ENCODE measurements around the gene TLR2. TPM values are rescaled to one million over a fixed set of nuclear protein-coding genes. Genes with fewer than 3 reads are reported as not detected.

TLR2 gene
- total RNA-seq, 1 experiment from 2014 or later: 1.7 TPM

DNA sequence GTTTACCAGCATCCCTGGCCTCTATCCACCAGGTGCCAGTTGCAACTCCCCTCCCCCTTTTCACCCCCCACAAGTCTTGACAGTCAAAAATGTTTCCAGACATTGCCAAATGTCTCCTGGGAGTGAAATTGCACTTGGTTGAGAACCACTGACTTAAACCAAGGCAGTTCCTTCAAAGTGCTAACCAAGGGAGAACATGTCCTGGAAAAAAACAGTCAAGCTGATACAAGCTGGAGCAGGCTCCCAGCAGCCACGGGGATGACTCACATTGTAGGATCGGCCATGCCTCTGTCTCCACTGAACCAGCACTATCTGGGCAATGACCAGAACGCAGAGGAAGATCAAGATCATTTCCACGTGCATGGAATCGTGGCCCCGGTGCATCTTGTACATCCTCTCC lies 64.3 kb downstream of the TLR2 start:
- no peak for ATAC-seq
- Mint-ChIP-seq H3K9me3 (no peaks in the 10 kb centered on the region), H3K27ac (no peak overlapping the region), H3K4me1 (no peaks in the 10 kb centered on the region), H3K4me3 (no peak overlapping the region), H3K27me3 (ENCODE audit: low read depth) (no peaks in the 10 kb centered on the region), H3K36me3 (peaks cover 7% of the 10 kb centered on the region)
- TF ChIP-seq MYBL2 (CRISPR knock-in tag; IDR thresholded peaks at IDR 0.05): no peak
- no peak for TF ChIP-seq KAT7 (CRISPR knock-in tag; IDR thresholded peaks at IDR 0.05; ENCODE audit: borderline replicate concordance)
- TF ChIP-seq ZNF416 (CRISPR knock-in tag; IDR thresholded peaks at IDR 0.05): no peak
- no peak for TF ChIP-seq ZNF671 (CRISPR knock-in tag; IDR thresholded peaks at IDR 0.05)
- no peak for TF ChIP-seq CREM (CRISPR knock-in tag; IDR thresholded peaks at IDR 0.05)
- TF ChIP-seq GRHL2 (CRISPR knock-in tag; IDR thresholded peaks at IDR 0.05; ENCODE audit: insufficient replicate concordance, severe bottlenecking): no peak
- TF ChIP-seq TCF7 (CRISPR knock-in tag; IDR thresholded peaks at IDR 0.05; ENCODE audit: low read depth): no peak
- TF ChIP-seq, protein P1, sequence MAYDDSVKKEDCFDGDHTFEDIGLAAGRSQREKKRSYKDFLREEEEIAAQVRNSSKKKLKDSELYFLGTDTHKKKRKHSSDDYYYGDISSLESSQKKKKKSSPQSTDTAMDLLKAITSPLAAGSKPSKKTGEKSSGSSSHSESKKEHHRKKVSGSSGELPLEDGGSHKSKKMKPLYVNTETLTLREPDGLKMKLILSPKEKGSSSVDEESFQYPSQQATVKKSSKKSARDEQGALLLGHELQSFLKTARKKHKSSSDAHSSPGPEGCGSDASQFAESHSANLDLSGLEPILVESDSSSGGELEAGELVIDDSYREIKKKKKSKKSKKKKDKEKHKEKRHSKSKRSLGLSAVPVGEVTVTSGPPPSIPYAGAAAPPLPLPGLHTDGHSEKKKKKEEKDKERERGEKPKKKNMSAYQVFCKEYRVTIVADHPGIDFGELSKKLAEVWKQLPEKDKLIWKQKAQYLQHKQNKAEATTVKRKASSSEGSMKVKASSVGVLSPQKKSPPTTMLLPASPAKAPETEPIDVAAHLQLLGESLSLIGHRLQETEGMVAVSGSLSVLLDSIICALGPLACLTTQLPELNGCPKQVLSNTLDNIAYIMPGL (CRISPR knock-in tag; IDR thresholded peaks at IDR 0.05): no peak
- TF ChIP-seq SP1 (CRISPR knock-in tag; conservative IDR thresholded peaks at IDR 0.05): no peak
- POLR2A ChIA-PET: no interaction called here
- DNase-seq (ENCODE audit: low spot score): no peak
- CTCF ChIA-PET: no interaction called here

DNA sequence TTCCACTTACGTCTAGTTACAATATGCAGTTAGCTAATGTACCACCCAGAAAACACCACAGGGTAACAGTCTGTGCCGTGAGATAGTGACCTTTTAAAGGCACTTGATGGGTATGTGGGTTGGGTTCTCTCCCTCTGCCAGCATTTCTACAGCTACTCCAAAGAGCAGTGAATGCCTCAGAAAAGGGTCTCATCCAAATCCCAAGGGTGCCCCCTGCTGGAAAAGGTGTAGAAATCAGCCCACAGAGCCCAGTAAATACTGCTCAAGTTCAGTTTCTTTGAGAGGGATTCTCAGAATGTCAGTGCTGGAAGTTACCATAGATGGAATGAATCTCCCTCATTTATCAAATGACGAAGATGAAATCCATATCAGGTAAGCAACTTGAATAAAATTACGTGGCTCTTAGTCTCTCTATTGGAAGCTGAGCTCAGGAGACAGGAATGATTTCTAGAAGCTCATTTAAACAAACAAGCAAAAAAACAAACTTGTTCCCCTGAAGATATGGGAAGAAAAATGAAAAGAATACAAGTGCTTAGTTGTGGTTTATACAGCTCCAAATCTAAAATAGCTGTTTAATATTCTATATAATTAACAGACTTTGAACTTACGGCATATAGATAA lies 66.2 kb downstream of the TLR2 start:
- CTCF ChIA-PET: interaction anchor here (0.5 to 2.3 kb wide), 41 partner anchors 8 to 1616 kb away, joined by 3 to 16 read pairs (median 4); partner anchors contain the start of gene TLR2
- POLR2A ChIA-PET: no interaction called here
- H3K4me3 Mint-ChIP-seq: no peak overlapping the region

More for the DNA sequence above, 66.2 kb downstream of the TLR2 start:
- H3K27me3 Mint-ChIP-seq (ENCODE audit: low read depth): no peaks in the 10 kb centered on the region
- ATAC-seq: peak; percentile 95
- peaks cover 10% of the 10 kb centered on the region for H3K36me3 Mint-ChIP-seq
- H3K4me1 Mint-ChIP-seq: no peaks in the 10 kb centered on the region
- peak; percentile 68 for DNase-seq (ENCODE audit: low spot score)
- peaks cover 13% of the 10 kb centered on the region for H3K9me3 Mint-ChIP-seq
- TF ChIP-seq, protein P2, sequence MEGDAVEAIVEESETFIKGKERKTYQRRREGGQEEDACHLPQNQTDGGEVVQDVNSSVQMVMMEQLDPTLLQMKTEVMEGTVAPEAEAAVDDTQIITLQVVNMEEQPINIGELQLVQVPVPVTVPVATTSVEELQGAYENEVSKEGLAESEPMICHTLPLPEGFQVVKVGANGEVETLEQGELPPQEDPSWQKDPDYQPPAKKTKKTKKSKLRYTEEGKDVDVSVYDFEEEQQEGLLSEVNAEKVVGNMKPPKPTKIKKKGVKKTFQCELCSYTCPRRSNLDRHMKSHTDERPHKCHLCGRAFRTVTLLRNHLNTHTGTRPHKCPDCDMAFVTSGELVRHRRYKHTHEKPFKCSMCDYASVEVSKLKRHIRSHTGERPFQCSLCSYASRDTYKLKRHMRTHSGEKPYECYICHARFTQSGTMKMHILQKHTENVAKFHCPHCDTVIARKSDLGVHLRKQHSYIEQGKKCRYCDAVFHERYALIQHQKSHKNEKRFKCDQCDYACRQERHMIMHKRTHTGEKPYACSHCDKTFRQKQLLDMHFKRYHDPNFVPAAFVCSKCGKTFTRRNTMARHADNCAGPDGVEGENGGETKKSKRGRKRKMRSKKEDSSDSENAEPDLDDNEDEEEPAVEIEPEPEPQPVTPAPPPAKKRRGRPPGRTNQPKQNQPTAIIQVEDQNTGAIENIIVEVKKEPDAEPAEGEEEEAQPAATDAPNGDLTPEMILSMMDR (IDR thresholded peaks at IDR 0.05): peak; percentile 53
- TF ChIP-seq, protein P3, sequence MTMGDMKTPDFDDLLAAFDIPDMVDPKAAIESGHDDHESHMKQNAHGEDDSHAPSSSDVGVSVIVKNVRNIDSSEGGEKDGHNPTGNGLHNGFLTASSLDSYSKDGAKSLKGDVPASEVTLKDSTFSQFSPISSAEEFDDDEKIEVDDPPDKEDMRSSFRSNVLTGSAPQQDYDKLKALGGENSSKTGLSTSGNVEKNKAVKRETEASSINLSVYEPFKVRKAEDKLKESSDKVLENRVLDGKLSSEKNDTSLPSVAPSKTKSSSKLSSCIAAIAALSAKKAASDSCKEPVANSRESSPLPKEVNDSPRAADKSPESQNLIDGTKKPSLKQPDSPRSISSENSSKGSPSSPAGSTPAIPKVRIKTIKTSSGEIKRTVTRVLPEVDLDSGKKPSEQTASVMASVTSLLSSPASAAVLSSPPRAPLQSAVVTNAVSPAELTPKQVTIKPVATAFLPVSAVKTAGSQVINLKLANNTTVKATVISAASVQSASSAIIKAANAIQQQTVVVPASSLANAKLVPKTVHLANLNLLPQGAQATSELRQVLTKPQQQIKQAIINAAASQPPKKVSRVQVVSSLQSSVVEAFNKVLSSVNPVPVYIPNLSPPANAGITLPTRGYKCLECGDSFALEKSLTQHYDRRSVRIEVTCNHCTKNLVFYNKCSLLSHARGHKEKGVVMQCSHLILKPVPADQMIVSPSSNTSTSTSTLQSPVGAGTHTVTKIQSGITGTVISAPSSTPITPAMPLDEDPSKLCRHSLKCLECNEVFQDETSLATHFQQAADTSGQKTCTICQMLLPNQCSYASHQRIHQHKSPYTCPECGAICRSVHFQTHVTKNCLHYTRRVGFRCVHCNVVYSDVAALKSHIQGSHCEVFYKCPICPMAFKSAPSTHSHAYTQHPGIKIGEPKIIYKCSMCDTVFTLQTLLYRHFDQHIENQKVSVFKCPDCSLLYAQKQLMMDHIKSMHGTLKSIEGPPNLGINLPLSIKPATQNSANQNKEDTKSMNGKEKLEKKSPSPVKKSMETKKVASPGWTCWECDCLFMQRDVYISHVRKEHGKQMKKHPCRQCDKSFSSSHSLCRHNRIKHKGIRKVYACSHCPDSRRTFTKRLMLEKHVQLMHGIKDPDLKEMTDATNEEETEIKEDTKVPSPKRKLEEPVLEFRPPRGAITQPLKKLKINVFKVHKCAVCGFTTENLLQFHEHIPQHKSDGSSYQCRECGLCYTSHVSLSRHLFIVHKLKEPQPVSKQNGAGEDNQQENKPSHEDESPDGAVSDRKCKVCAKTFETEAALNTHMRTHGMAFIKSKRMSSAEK (CRISPR knock-in tag; IDR thresholded peaks at IDR 0.05; ENCODE audit: borderline replicate concordance): no peak
- no peak for TF ChIP-seq ZNF671 (CRISPR knock-in tag; IDR thresholded peaks at IDR 0.05)
- TF ChIP-seq TEAD4 (CRISPR knock-in tag; IDR thresholded peaks at IDR 0.05): no peak
- no peak overlapping the region for H3K27ac Mint-ChIP-seq

All from WTC11 (cell line).